ENCODE measurements around the gene PRR35.

PRR35 gene

GRCh38 chr16:565419-566330 is 5.5 kb downstream of the PRR35 start:
- DNase-seq: no peak

GRCh38 chr16:566475-567372 is 6.5 kb downstream of the PRR35 start, which contains the start of gene NHLRC4:
Gene NHLRC4 (plus strand): TSS chr16:567005. CDS start chr16:568048, 1,043 bp downstream.
- no peak for DNase-seq

DNA sequence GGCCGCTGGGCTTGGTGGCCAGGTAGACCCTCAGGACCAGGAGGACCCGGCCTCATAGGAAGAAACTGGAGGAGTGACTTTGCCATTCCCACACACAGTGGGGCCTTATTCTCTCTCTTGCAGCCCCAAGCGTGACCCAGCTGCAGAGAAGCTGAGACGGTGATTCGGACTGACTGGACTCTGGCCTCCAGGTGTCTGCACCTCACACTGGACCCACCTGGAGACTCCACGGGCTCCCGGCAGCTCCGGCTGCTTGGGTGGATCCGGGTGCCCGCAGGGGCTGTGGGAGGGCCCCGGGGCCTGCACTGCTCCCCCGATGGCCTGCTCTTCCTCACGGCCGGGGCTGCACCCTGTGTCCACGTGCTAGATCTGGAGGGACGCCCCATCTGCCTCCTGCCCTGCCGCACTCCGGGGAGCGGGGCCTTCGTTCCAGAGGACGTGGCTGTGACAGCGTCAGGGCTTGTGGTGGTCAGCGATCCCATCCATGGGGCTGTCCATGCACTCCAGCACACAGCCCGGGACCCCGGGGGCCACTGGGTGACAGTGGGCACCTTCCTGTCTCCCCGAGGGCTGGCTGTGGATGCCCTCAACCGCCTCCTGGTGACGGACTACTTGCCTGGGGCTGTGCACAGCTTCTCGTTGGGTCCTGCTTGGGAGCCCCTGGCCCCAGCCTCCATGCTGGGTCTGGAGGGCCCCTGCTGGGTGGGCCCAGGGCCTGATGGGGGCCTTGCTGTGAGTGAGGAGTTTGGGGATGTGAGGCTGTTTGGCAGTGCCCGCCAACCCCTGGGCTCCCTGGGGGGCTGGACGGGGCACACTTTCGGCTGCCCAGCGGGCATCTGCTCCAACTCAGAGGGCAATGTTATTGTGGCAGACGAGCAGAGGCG is 7.4 kb downstream of the PRR35 start:
- no peak for DNase-seq

DNA sequence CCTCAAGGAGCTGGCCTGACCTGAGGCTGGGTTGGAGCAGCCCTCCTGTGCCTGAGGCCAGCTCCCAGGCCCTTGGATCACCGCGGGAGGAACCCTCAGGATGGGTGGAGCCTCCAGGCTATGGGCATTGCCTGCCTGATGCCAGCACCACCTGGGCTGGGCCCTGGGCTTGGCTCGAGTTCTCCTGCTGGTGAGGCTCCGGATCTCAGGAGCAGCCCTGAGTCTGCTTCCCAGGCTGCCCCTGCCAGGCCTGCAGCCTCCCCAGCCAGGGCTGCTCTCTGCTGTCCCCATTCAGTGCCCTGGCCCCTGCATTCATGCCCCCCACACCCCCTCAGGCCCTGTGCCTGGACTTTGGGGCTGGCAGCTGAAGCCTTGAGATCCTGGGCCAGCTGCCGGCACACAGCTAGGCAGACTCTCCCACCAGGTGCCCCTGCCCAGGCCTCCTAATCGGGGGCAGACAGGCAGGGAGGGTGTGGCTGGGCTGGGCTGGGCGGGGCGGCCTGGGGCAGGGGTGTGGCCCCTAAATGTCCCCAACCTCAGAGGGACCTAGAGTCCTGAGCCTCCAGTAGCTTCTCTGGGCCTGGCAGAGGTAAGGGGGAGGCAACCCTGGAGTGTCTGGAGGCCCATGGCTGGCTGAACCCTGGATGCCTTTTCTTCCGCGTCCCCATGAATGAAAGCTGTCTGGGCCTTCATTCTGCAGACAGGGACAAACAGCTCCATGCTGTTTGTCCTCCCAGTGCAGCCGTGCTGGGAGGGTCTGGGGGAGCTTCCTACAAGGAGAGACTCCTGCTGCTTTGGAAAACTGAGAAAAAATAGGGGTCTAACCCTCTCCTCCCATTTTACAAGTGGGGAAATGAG is 8.4 kb downstream of the PRR35 start:
- DNase-seq: no peak

GRCh38 chr16:569445-570254 is 9.5 kb downstream of the PRR35 start, which contains the start of gene PIGQ:
Gene PIGQ (plus strand): TSS chr16:569968. CDS start chr16:574075, 4,107 bp downstream.
- no peak for DNase-seq

- no peak for DNase-seq
Observed at GRCh38 chr16:572865-573650, 12.9 kb downstream of the PRR35 start.

GRCh38 chr16:574021-574760 is 14.0 kb downstream of the PRR35 start:
- DNase-seq: no peak

DNA sequence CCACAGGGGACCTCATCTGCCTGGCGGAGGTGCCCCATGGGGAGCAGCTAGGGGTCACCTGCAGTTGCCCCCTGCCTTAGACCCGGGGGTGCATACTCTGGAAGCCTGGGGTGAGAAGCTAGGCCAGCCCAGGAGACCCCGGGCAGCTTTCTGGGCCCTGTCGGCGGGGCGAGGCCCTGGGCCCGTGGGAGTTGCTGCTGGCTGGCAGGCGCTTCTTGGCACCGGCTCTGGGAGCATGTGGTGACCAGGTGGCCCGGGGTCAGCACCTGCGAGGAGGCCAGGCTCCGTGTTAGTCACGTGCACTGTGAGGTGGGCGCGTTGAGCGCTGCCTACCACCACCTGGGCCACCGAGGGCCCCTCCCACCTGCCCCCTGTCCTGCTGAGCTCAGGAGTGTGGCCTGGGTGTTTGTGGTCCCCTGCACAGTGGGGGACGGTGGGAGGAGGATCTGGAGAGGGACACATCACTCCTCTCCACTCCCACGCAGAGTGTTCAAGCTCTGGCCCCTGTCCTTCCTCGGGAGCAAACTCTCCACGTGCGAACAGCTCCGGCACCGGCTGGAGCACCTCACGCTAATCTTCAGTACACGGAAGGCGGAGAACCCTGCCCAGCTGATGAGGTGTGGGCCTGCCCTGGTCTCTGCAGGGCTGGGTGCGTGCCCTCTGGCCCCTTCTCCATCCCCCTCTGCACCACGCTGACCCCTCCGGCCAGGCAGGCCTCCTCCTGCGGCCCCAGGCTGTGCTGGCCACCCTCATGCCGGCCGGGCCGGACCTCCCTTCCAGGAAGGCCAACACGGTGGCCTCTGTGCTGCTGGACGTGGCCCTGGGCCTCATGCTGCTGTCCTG is 15.4 kb downstream of the PRR35 start:
- DNase-seq: no peak

DNA sequence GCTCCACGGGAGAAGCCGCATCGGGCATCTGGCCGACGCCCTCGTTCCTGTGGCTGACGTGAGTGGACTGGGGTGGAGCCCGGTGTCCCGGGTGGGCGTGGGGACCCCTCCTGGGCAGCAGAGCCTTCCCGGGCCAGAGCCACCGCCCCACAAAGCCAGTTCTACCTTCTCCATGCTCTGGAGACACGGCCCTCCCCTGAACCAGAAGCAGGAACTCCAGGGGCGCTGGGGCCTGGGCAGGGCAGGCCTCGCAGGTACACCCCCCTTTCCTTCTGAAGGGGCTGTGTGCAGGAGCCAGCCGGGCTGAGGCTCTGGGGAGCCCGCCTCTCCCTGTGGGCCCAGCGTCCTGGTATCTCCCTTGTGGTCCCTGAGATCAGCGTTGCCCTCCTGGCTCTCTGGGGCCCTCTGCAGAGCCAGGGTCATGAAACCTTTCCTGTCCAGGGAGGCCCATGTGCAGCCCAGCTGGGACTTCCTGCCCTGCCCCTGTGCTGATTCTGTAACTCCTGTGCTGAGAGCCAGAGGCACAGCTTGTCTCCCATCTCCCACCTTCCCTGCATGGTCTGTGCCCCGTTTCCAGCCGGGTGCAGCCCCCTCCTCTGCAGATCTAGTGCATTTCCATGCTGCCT is 16.1 kb downstream of the PRR35 start:
- no peak for DNase-seq

GRCh38 chr16:576823-577201 is 16.6 kb downstream of the PRR35 start:
- DNase-seq: no peak

DNA sequence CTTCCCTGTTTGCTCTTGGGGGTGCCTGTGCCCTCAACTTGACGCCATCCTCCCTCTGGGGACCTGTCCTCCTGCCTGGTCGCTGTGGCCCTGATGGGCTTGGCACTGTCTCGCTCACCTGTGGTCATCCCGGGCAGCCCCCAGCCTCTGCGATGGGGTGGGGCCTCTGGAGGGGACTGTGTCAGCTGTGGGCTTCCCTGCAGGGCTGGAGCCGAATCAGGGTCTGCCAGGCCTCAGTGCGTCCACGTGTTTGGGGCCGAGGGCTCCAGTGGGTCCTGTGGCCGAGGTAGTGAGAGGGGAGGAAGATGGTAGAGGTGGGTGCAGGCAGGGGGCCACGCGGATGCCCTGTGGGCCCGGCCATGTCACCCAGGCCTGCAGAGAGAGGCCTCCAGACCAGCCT is 17.6 kb downstream of the PRR35 start:
- DNase-seq: no peak

DNA sequence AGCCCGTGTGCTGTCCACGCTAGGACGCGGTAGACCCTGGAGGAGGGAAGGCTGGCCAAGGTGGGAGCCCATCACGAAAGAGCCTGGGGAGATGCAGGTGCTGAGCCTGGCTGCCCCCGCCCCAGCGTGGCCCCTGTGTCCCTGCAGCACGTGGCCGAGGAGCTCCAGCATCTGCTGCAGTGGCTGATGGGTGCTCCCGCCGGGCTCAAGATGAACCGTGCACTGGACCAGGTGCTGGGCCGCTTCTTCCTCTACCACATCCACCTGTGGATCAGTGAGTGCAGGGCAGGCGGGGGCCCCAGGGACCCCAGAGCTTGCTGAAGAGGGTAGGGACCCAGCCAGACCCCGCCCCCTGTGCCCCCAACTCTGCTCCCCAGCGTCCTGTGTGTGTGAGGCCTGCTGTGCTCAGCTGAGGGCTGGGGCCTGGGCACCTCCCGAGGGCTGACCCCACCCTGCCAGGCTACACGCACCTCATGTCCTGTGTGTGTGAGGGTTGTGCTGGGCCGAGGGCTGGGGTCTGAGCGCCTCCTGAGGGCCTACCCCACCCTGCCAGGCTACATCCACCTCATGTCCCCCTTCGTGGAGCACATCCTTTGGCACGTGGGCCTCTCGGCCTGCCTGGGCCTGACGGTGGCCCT is 18.2 kb downstream of the PRR35 start:
- no peak for DNase-seq

DNA sequence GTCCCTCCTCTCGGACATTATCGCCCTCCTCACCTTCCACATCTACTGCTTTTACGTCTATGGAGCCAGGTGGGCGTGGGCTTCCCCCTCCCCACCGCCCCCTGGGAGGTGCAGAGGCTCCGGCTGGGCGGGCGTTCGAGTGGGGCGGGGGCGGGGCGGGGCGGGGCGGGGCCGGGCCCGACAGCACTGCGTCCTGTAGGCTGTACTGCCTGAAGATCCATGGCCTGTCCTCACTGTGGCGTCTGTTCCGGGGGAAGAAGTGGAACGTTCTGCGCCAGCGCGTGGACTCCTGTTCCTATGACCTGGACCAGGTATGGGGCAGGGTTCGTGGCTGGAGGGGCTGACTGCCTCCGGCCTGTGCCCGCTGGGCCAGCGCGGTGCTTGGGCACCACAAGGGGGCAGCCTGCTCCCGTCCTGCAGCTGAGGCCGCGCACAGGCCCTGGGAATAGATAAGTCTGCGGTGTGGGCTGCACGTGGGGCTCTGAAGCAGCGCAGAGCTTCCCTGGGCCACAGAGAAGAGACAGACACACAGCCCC is 18.7 kb downstream of the PRR35 start:
- no peak for DNase-seq

GRCh38 chr16:580141-580945 is 20.1 kb downstream of the PRR35 start:
- no peak for DNase-seq

DNA sequence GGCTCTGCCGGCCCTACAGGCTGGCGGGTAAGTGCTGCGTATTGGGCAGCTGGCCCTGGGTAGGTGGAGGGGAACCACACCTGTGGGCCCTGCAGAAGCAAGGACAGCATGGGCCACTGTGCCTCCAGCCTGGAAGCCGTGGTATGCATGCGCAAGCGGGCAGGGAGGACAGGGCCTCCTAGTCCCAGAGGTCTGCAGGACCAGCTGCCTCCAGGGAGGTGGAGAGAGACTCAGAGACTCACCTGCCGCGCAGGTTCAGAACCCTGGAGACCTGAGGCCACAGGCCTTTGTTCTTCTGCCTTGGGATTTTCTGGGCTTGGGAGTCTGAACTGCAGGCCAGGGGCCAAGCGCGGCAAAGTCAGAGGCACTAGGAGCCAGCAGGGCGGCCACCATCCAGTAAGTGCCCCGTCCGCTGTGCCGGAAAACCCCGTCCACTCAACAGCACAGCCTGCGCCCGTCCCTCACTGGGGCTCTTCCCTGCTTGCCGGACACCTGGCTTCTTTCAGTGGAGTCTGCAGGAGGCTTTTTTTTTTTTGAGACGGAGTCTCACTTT is 20.8 kb downstream of the PRR35 start:
- no peak for DNase-seq

GRCh38 chr16:582218-582613 is 22.0 kb downstream of the PRR35 start:
- no peak for DNase-seq
